SH-SY5Y (cell line): Measurements from ENCODE around the gene CRIM1.

Experiments
- GATA2 ChIP-seq: IDR thresholded peaks from 2 replicates; pipeline ENCODE4 v1.6.1; 2011; ENCODE audit warnings: mild to moderate bottlenecking, low read depth, low read length
- GATA3 ChIP-seq: IDR thresholded peaks from 2 replicates; pipeline ENCODE4 v1.6.1; 2011; ENCODE audit warnings: low read depth, mild to moderate bottlenecking, low read length, moderate library complexity

GRCh38 chr2:36545871-36546416 is 190.4 kb downstream of the CRIM1 start:
- no peak for TF ChIP-seq GATA2
- TF ChIP-seq GATA3: no peak
